CD4-positive, alpha-beta T cell treated with Interleukin-15 for 4 hours (primary cell): ENCODE measurements around the gene STX1A.
"Not testable (repeated sequence)": the region's sequence is repeated elsewhere in the genome, so short reads cannot be mapped to it uniquely, and the experiment has no call there.

Source experiments
- DNase-seq: peaks from one replicate; pipeline ENCODE4 v3.0.0-alpha.2; 2020; ENCODE audit warnings: low spot score

Gene STX1A

GRCh38 chr7:73681031-73681430, 38.4 kb downstream of the STX1A start:
- DNase-seq: no peak

GRCh38 chr7:73680501-73680900, 39.0 kb downstream of the STX1A start:
- DNase-seq: no peak

DNA sequence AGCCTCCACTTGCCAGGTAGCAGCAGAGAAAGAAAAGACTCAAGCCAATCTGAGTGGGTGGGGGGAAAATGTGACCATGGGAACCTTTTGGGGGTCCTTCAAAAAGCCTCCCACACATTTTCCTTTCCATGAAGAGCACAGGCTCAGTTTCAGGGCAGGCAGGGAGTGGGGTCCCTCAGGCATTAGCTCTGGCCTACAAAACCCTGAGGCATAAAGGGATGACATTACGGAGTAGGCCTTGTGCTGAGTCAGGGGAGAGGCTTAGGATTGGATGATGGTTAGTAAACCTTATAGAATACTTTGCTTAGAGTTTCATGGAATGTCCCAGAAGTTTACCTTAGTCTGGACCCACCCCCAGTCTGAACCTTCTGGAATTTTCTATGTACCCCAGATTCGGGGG, 39.8 kb downstream of the STX1A start:
- no peak for DNase-seq

DNA sequence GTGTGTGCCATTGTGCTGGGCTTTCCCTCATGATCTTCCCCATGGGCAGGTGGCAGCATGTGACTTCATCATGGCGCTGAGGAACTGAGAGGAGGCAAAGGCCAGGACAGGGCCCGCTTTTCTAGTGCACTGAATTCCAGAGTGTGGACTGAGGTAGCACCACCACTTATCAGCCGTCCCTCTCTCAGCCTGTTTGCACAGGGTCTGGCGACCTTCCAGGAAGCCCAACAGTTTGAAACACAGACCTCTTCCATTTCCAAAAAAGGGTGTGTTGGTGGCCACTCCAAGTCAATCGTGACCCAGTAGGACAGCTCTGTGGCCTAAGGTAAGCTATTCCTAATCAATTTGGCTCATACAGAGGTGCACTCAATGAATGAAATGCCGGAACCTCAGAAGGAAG, 40.6 kb downstream of the STX1A start:
- DNase-seq: no peak

DNA sequence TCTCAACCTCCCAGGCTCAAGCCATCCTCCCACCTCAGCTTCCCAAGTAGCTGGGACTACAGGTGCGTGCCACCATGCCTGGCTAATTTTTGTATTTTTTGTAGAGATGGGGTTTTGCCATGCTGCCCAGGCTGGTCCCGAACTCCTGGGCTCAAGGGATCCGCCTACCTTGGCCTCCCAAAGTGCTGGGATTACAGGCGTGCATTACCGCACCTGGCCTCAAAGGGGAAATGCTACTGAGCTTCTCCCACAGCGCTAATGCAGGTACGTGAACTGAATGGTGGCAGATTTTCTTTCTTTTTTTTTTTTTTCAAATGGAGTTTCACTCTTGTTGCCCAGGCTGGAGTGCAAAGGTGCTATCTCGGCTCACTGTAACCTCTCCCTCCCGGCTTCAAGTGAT, 43.4 kb downstream of the STX1A start:
- DNase-seq: not testable (repeated sequence)

DNA sequence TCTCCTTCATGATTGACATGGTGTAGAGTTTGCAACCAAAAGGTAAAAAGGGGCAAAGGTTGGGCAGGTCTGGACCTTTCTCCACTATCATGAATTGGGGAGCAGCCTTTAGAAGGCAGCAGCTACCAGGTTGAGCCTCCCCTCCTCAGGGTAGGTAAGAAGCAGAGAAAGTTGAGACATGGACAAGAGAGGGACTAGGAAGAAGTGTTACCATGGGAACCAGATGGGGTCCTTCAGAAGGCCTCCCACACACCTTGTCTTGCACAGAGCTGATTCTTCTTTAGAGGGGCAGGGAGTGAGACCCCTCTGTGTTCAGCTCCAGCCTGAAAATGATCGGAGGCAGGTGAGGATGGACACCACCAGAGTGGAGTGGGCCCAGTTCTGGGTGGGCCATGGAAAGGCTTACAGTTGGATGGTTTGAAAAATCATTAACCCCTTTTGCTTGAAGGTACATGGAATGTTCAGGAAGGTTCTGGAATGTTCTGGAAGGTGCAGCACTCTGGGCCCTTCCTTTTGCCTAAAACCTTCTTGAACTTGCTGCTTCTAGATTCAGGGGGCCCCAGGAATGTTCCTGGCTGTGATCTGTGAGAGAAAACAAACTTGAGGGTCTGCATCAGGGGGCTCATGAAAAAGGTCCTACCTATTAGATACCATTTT, 44.9 kb downstream of the STX1A start:
- no peak for DNase-seq

- DNase-seq: no peak
Measured at GRCh38 chr7:73671857-73672445, 47.5 kb downstream of the STX1A start.

DNA sequence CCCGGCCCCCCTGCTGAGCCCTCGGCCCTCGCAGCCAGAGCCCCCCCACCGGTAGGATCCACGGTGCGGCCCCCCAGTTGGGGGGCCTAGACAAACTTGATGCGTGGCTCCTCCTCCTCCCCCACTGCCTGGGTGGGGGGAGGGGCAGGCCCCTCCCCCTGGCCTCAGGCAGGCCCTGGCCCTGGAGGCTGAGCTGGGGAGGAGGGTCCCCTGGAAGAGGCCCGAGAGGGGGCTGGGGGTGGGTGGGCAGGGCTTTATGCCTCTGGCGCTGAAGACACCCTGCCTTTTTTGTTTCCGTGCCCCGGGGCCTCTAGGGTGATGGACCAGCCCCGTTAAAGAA, 48.2 kb downstream of the STX1A start:
- DNase-seq: no peak

GRCh38 chr7:73669858-73670385, 49.5 kb downstream of the STX1A start:
- DNase-seq: no peak

DNA sequence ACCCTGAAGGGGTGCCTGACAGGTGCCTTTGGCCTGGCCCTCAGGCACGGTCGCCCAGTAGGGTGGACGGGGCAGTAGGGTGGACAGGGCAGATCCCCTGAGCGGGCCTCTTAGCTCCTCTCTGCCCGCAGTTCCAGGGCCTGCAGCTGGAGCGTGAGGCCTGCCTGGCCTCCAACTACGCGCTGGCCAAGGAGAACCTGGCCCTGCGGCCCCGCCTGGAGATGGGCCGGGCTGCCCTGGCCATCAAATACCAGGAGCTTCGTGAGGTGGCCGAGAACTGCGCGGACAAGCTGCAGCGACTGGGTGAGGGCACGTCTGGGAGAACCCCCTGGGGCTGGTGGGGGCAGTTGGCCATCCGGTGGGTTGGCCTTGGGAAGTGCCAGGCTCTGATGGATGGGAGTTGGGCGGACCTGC, 50.2 kb downstream of the STX1A start:
- DNase-seq: no peak

GRCh38 chr7:73668886-73669230, 50.6 kb downstream of the STX1A start:
- no peak for DNase-seq

GRCh38 chr7:73668103-73668885, 51.2 kb downstream of the STX1A start:
- no peak for DNase-seq

DNA sequence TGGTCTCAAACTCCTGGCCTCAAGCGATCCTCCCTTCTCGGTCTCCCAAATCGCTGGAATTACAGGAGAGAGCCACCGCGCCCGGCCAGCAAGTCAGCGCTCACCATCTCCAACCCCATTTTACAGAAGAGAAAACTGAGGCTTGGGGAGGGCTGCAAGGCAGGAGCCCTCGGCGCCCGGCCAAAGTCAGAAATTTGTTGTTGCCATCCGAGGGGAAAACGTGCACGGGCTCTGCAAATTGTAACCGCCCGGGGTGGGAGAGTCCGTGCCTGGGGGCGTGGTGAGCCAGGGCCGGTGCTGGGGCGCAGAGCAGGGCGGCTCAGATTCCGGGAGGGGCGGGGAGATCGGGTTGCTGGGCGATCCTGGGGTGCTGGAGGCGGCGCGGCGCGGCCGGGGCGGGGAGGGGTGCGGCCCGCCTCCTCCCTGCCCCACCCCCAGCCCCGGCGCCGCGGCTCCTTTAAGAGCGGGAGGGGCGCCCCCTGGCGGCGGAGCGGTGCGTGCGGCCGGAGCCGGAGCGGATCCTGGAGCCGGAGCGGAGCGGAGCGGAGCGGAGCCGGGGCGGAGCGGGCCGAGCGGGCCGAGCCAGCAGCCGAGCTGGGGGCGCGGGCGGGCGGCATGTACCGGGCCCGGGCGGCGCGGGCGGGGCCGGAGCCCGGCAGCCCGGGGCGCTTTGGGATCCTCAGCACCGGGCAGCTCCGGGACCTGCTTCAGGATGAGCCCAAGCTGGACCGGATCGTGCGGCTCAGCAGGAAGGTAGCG, 51.9 kb downstream of the STX1A start, which contains the start of gene VPS37D:
Gene VPS37D (plus strand): TSS at position 488 of the 759 bp plus-strand sequence. CDS start 128 bp downstream, at position 616.
- peak; percentile 94 for DNase-seq

DNA sequence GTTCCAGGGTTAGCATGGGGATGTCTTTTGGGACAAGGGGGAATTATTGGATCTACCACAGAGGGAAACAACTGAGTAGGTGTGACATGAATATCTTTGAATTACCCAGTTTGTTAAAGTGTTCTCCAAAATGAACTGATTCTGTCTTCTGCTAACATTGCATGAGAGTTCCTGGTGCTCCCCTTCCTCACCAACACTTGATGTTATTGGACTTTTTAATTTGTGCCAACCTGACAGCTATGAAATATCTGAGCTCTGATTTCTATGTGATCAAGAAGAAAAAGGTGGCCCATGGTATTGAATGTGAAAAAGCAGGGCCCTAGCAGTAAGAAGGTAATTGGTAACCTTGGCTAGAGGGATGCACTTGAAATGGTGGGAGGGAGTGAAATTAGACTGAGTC, 56.4 kb downstream of the STX1A start:
- DNase-seq: no peak

DNA sequence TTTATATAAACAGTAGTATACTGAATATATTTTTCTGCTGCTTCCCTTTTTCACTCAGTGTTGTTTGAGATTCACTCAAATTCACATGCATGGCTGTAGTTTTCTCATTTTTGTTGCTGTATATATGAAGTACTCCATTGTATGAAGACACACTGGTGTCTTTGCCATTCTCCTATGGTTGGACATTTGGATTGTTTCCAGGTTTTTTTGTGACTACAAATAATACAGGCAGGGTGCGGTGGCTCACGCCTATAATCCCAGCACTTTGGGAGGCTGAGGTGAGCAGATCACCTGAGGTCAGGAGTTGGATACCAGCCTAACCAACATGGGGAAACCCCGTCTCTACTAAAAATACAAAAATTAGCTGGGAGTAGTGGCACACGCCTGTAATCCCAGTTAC, 58.9 kb downstream of the STX1A start:
- DNase-seq: not testable (repeated sequence)

DNA sequence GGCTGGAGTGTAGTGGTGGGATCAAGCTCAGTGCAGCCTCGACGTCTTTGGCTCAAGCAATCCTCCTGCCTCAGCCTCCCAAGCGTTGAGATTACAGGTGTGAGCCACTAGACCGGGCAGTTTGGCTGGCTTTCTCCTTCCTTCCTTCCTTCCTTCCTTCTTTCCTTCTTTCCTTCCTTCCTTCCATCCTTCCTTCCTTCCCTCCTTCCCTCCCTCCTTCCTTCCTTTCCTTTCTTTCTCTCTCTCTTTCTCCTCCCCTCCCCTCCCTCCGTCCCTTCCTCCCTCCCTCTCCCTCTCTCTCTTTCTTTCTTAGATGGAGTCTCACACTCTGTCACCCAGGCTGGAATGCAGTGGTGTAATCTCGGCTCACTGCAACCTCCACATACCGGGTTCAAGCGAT, 59.5 kb downstream of the STX1A start:
- DNase-seq: no peak

DNA sequence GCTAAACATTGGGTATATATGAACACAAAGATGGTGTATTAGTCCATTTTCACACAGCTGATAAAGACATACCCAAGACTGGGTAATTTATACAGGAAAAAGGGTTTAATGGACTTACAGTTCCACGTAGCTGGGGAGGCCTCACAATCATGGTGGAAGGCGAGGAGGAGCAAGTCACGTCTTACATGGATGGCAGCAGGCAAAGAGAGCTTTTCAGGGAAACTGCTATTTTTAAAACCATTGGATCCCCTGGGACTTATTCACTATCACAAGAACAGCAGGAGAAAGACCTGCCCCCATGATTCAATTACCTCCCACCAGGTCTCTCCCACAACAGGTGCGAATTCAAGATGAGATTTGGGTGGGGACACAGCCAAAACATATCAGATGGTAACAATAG, 64.2 kb downstream of the STX1A start:
- not testable (repeated sequence) for DNase-seq

DNA sequence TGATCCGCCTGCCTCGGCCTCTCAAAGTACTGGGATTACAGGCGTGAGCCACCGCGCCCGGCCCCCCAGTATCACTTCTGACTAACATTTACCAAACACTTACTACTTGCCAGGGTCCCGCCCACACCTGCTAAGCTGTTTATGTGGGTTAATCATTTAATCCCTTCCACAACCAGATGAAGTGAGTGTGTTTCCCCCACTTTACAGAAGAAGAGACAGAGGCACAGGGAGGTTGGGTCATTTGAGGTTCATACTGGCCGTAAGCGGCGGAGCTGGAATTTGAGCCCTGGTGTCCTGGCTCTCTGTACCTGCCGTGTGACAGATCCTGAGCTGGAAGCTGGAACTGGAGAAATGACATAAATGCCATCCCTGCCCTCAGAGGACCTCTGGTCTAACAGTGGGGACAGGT, 66.9 kb downstream of the STX1A start:
- no peak for DNase-seq

DNA sequence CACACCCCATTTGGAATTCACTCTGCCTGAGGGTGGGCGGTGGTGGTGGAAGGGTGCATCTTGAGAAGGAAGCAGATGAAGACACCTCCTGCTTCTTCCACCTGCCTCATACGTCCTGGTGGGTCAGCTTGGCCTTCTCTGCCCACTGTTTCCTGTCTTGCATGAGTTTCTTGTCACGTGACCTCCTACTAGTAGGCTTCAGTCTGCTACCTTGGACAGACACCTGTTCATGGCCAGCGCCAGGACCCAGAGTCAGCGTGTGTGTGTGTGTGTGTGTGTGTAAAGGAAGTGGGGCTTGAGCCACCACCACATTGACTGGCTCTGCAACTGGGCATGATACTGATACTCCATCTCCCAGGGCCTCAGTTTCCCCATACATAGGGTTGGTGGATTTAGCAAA, 68.9 kb downstream of the STX1A start:
- no peak for DNase-seq

DNA sequence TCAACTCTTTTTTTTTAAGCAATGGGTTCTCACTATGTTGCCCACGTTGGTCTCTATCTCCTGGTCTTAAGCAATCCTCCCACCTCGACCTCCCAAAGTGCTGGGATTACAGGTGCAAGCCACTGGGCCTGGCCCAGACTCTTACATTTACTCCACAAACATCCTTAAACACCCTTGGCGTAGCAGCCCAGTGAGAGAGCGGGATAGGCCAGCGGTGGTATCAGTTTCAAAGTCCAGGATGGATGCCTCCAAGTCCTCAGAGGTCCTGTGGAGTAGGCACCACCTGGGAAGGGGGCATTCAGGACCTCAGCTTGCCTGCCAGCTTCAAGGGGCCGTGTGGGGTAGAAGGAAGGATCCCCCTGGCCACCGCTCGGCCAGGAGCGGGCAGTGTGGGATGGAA, 69.9 kb downstream of the STX1A start:
- DNase-seq: no peak
